Natural killer cell (primary cell): ENCODE results near the gene UNC5B. TPM values are rescaled to one million over a fixed set of nuclear protein-coding genes. Genes with fewer than 3 reads are reported as not detected.
"Not testable (repeated sequence)": the region's sequence is repeated elsewhere in the genome, so short reads cannot be mapped to it uniquely, and the experiment has no call there.

Experiments
- ATAC-seq, 3 donors: fragments of 150-1000 bp in 2 of 3; fragments of 200-7000 bp in 1 of 3; cut with Tn5 transposase; 1 replicate in 1 of 3; 2 replicates in 2 of 3; pipeline ENCODE4 v1.10.0; 2021; ENCODE audit warnings: mild to moderate bottlenecking in 2 of 3, moderate library complexity in 2 of 3
- DNase-seq, 2 donors: peaks; one replicate each; pipeline versions ENCODE4 v3.0.0 to v3.0.0-alpha.2; 2013 to 2021; ENCODE audit warnings: mixed read lengths in 1 of 2
- H3K27ac ChIP-seq: one replicate; pipeline ENCODE4 v1.5.1; 2013; ENCODE audit warnings: mild to moderate bottlenecking, low read length
- H3K27me3 ChIP-seq: one replicate; pipeline ENCODE4 v1.6.1; 2013; ENCODE audit warnings: low read length; ENCODE audit not compliant: control insufficient read depth, insufficient read depth
- H3K36me3 ChIP-seq: one replicate; pipeline ENCODE4 v1.6.1; 2013; ENCODE audit warnings: low read length; ENCODE audit not compliant: control insufficient read depth, insufficient read depth
- H3K4me1 ChIP-seq: one replicate; pipeline ENCODE4 v1.6.1; 2013; ENCODE audit warnings: low read length; ENCODE audit not compliant: control insufficient read depth, insufficient read depth
- H3K4me3 ChIP-seq: one replicate; pipeline ENCODE4 v1.5.1; 2013; ENCODE audit warnings: low read length
- H3K9me3 ChIP-seq: one replicate; pipeline ENCODE4 v1.6.1; 2013; ENCODE audit warnings: low read length; ENCODE audit not compliant: control insufficient read depth, insufficient read depth
- H3K27ac Mint-ChIP-seq, 2 donors: one replicate each; pipeline ENCODE4 v1.8.0; 2022; ENCODE audit warnings: mild to moderate bottlenecking in 2 of 2, mixed read lengths in 2 of 2, moderate library complexity in 1 of 2
- H3K27me3 Mint-ChIP-seq, 2 donors: one replicate each; pipeline ENCODE4 v1.8.0; 2022; ENCODE audit warnings: low read depth in 2 of 2, mixed read lengths in 2 of 2
- H3K36me3 Mint-ChIP-seq: one replicate; pipeline ENCODE4 v1.8.0; 2022; ENCODE audit warnings: mixed read lengths
- H3K4me1 Mint-ChIP-seq, 2 donors: one replicate each; pipeline ENCODE4 v1.8.0; 2022; ENCODE audit warnings: mixed read lengths in 2 of 2
- H3K4me3 Mint-ChIP-seq: one replicate; pipeline ENCODE4 v1.8.0; 2022; ENCODE audit warnings: mild to moderate bottlenecking, moderate library complexity, mixed read lengths
- H3K9me3 Mint-ChIP-seq, 2 donors: one replicate each; pipeline ENCODE4 v1.8.0; 2022; ENCODE audit warnings: mixed read lengths in 2 of 2
- WGBS: methylation state at CpG from one replicate; pipeline ENCODE4 v1.1.7; 2013; ENCODE audit warnings: missing lambda C conversion rate; ENCODE audit not compliant: insufficient coverage; 5-methylcytosine and 5-hydroxymethylcytosine counted together
- intact Hi-C: fragments of 100-400 bp; cut with micrococcal nuclease; formaldehyde crosslinking; loops from one replicate; pipeline ENCODE4 v1.14.2; 2022
- total RNA-seq, 4 donors: library from RNA; stranded (reverse); fragments of 120-200 nt in 1 of 4; gene quantifications; one replicate each; pipeline versions ENCODE4 v1.2.3 to v1.2.4, GENCODE V29; 2013 to 2022
- TF ChIP-seq, protein P1 (sequence below): fragments of 200-600 bp; IDR thresholded peaks from one replicate; pipeline ENCODE4 v1.8.0; 2022; ENCODE audit warnings: antibody characterized with exemption

Gene UNC5B
- total RNA-seq, 3 donors from 2014 or later (not counting 1 experiment from before 2014, with no cell fraction given): 0.09 to 0.65 (median 0.09) TPM

- no peak overlapping the region for H3K4me3 ChIP-seq
- TF ChIP-seq, protein P1, sequence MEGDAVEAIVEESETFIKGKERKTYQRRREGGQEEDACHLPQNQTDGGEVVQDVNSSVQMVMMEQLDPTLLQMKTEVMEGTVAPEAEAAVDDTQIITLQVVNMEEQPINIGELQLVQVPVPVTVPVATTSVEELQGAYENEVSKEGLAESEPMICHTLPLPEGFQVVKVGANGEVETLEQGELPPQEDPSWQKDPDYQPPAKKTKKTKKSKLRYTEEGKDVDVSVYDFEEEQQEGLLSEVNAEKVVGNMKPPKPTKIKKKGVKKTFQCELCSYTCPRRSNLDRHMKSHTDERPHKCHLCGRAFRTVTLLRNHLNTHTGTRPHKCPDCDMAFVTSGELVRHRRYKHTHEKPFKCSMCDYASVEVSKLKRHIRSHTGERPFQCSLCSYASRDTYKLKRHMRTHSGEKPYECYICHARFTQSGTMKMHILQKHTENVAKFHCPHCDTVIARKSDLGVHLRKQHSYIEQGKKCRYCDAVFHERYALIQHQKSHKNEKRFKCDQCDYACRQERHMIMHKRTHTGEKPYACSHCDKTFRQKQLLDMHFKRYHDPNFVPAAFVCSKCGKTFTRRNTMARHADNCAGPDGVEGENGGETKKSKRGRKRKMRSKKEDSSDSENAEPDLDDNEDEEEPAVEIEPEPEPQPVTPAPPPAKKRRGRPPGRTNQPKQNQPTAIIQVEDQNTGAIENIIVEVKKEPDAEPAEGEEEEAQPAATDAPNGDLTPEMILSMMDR: peak; percentile 13
- no peaks in the 10 kb centered on the region for H3K36me3 ChIP-seq
- peaks cover 0 to 2% of the 10 kb centered on the region in 2 donors for H3K27me3 Mint-ChIP-seq
- peak in 1 of 2 donors; percentile 45 for DNase-seq
- no peaks in the 10 kb centered on the region for H3K9me3 Mint-ChIP-seq
- no peak overlapping the region for H3K4me3 Mint-ChIP-seq
- H3K27me3 ChIP-seq: no peaks in the 10 kb centered on the region
- no peaks in the 10 kb centered on the region for H3K36me3 Mint-ChIP-seq
- no peaks in the 10 kb centered on the region for H3K9me3 ChIP-seq
- no peak overlapping the region for H3K27ac Mint-ChIP-seq
- intact Hi-C loops: no loop called here
- H3K4me1 Mint-ChIP-seq: peaks cover 0 to 5% of the 10 kb centered on the region in 2 donors
- 56% methylated on average over 9 of the region's 10 CpGs for WGBS
- H3K4me1 ChIP-seq: no peaks in the 10 kb centered on the region
- no peak overlapping the region for H3K27ac ChIP-seq
- peak in 2 of 3 donors; percentile 57 to 68 for ATAC-seq
Observed at GRCh38 chr10:71270301-71271220, 58.2 kb downstream of the UNC5B start.

- 47% methylated on average over 13 of the region's 14 CpGs for WGBS
Observed at GRCh38 chr10:71271662-71272055, 59.3 kb downstream of the UNC5B start.

GRCh38 chr10:71272056-71272771, 59.8 kb downstream of the UNC5B start:
- Mint-ChIP-seq H3K4me3 (no peak overlapping the region), H3K27me3 (peaks cover 0 to 2% of the 10 kb centered on the region in 2 donors), H3K27ac (no peak overlapping the region), H3K36me3 (no peaks in the 10 kb centered on the region), H3K4me1 (peaks cover 0 to 5% of the 10 kb centered on the region in 2 donors), H3K9me3 (no peaks in the 10 kb centered on the region)
- intact Hi-C loops: no loop called here
- Histone ChIP-seq H3K27ac (no peak overlapping the region), H3K4me3 (no peak overlapping the region), H3K4me1 (no peaks in the 10 kb centered on the region), H3K36me3 (no peaks in the 10 kb centered on the region), H3K9me3 (no peaks in the 10 kb centered on the region), H3K27me3 (no peaks in the 10 kb centered on the region)
- TF ChIP-seq, protein P1: no peak
- no peak for DNase-seq
- no peak for ATAC-seq
- 88% methylated on average over 14 of the region's 15 CpGs for WGBS

More at GRCh38 chr10:71271662-71272055, 59.3 kb downstream of the UNC5B start:
- no peaks in the 10 kb centered on the region for H3K36me3 Mint-ChIP-seq
- Histone ChIP-seq H3K4me3 (no peak overlapping the region), H3K27ac (no peak overlapping the region), H3K9me3 (no peaks in the 10 kb centered on the region), H3K4me1 (no peaks in the 10 kb centered on the region), H3K36me3 (no peaks in the 10 kb centered on the region), H3K27me3 (no peaks in the 10 kb centered on the region)
- intact Hi-C loops: no loop called here
- H3K9me3 Mint-ChIP-seq: no peaks in the 10 kb centered on the region
- H3K27me3 Mint-ChIP-seq: peaks cover 0 to 2% of the 10 kb centered on the region in 2 donors
- peaks cover 0 to 5% of the 10 kb centered on the region in 2 donors for H3K4me1 Mint-ChIP-seq
- TF ChIP-seq, protein P1: no peak
- no peak overlapping the region for H3K4me3 Mint-ChIP-seq
- no peak overlapping the region for H3K27ac Mint-ChIP-seq
- ATAC-seq (no peak), DNase-seq (no peak)

- H3K36me3 ChIP-seq, DNase-seq, H3K27me3 ChIP-seq, H3K4me3 Mint-ChIP-seq, H3K9me3 ChIP-seq, H3K27ac ChIP-seq, H3K27me3 Mint-ChIP-seq, H3K4me1 Mint-ChIP-seq, H3K4me3 ChIP-seq, H3K4me1 ChIP-seq, ATAC-seq, intact Hi-C loops, H3K27ac Mint-ChIP-seq, H3K9me3 Mint-ChIP-seq, H3K36me3 Mint-ChIP-seq: not testable (repeated sequence)
- WGBS: 88% methylated on average over 11 of the region's 11 CpGs
Observed at GRCh38 chr10:71272974-71273373, 60.6 kb downstream of the UNC5B start.
